ENCODE results near the gene TRPM3. TPM values are rescaled to one million over a fixed set of nuclear protein-coding genes. Genes with fewer than 3 reads are reported as not detected.

The TRPM3 gene
- total RNA-seq, 1 experiment from 2014 or later = not detected

- DNase-seq (ENCODE audit: low spot score) = peak; percentile 46
- in situ Hi-C loops (cut with HindIII; ENCODE audit: low sequenced_read_pairs) = no loop called here
Observed at GRCh38 chr9:70868661-70869652, 252.5 kb downstream of the TRPM3 start.

- DNase-seq (ENCODE audit: low spot score) = no peak
Observed at GRCh38 chr9:70868041-70868440, 253.4 kb downstream of the TRPM3 start.

GRCh38 chr9:70865471-70865870, 255.9 kb downstream of the TRPM3 start:
- in situ Hi-C loops (cut with HindIII; ENCODE audit: low sequenced_read_pairs) = no loop called here
- no peak for DNase-seq (ENCODE audit: low spot score)

More at GRCh38 chr9:70868041-70868440, 253.4 kb downstream of the TRPM3 start:
- in situ Hi-C loops (cut with HindIII; ENCODE audit: low sequenced_read_pairs) = no loop called here

GRCh38 chr9:70861797-70862196, 259.6 kb downstream of the TRPM3 start:
- in situ Hi-C loops (cut with HindIII; ENCODE audit: low sequenced_read_pairs) = no loop called here
- no peak for DNase-seq (ENCODE audit: low spot score)

- in situ Hi-C loops (cut with HindIII; ENCODE audit: low sequenced_read_pairs) = no loop called here
- no peak for DNase-seq (ENCODE audit: low spot score)
Observed at GRCh38 chr9:70861376-70861775, 260.0 kb downstream of the TRPM3 start.

- no peak for DNase-seq (ENCODE audit: low spot score)
- in situ Hi-C loops (cut with HindIII; ENCODE audit: low sequenced_read_pairs) = no loop called here
Observed at GRCh38 chr9:70859694-70860093, 261.7 kb downstream of the TRPM3 start.

GRCh38 chr9:70856411-70856810, 265.0 kb downstream of the TRPM3 start:
- DNase-seq (ENCODE audit: low spot score) = no peak
- in situ Hi-C loops (cut with HindIII; ENCODE audit: low sequenced_read_pairs) = no loop called here

GRCh38 chr9:70852711-70853240, 268.6 kb downstream of the TRPM3 start:
- in situ Hi-C loops (cut with HindIII; ENCODE audit: low sequenced_read_pairs) = no loop called here
- no peak for DNase-seq (ENCODE audit: low spot score)

GRCh38 chr9:70840266-70840665, 281.2 kb downstream of the TRPM3 start:
- in situ Hi-C loops (cut with HindIII; ENCODE audit: low sequenced_read_pairs) = no loop called here

GRCh38 chr9:70835323-70835722, 286.1 kb downstream of the TRPM3 start:
- in situ Hi-C loops (cut with HindIII; ENCODE audit: low sequenced_read_pairs) = no loop called here
- no peak for DNase-seq (ENCODE audit: low spot score)

More at GRCh38 chr9:70840266-70840665, 281.2 kb downstream of the TRPM3 start:
- no peak for DNase-seq (ENCODE audit: low spot score)

GRCh38 chr9:70832492-70832891, 288.9 kb downstream of the TRPM3 start:
- in situ Hi-C loops (cut with HindIII; ENCODE audit: low sequenced_read_pairs) = no loop called here
- no peak for DNase-seq (ENCODE audit: low spot score)

- in situ Hi-C loops (cut with HindIII; ENCODE audit: low sequenced_read_pairs) = no loop called here
- DNase-seq (ENCODE audit: low spot score) = no peak
Observed at GRCh38 chr9:70830618-70831017, 290.8 kb downstream of the TRPM3 start.

- in situ Hi-C loops (cut with HindIII; ENCODE audit: low sequenced_read_pairs) = no loop called here
- DNase-seq (ENCODE audit: low spot score) = no peak
Observed at GRCh38 chr9:70829591-70830265, 291.7 kb downstream of the TRPM3 start.

- in situ Hi-C loops (cut with HindIII; ENCODE audit: low sequenced_read_pairs) = no loop called here
Observed at GRCh38 chr9:70826562-70826961, 294.9 kb downstream of the TRPM3 start.

GRCh38 chr9:70823284-70823683, 298.1 kb downstream of the TRPM3 start:
- in situ Hi-C loops (cut with HindIII; ENCODE audit: low sequenced_read_pairs) = no loop called here

More at GRCh38 chr9:70826562-70826961, 294.9 kb downstream of the TRPM3 start:
- no peak for DNase-seq (ENCODE audit: low spot score)

GRCh38 chr9:70817311-70817710, 304.1 kb downstream of the TRPM3 start:
- in situ Hi-C loops (cut with HindIII; ENCODE audit: low sequenced_read_pairs) = no loop called here

More at GRCh38 chr9:70823284-70823683, 298.1 kb downstream of the TRPM3 start:
- DNase-seq (ENCODE audit: low spot score) = no peak

GRCh38 chr9:70816891-70817290, 304.5 kb downstream of the TRPM3 start:
- peak; percentile 67 for DNase-seq (ENCODE audit: low spot score)
- in situ Hi-C loops (cut with HindIII; ENCODE audit: low sequenced_read_pairs) = no loop called here

More at GRCh38 chr9:70817311-70817710, 304.1 kb downstream of the TRPM3 start:
- no peak for DNase-seq (ENCODE audit: low spot score)

GRCh38 chr9:70816316-70816715, 305.1 kb downstream of the TRPM3 start:
- DNase-seq (ENCODE audit: low spot score) = peak; percentile 67

GRCh38 chr9:70814597-70814996, 306.8 kb downstream of the TRPM3 start:
- DNase-seq (ENCODE audit: low spot score) = no peak
- in situ Hi-C loops (cut with HindIII; ENCODE audit: low sequenced_read_pairs) = no loop called here

More at GRCh38 chr9:70816316-70816715, 305.1 kb downstream of the TRPM3 start:
- in situ Hi-C loops (cut with HindIII; ENCODE audit: low sequenced_read_pairs) = no loop called here

- in situ Hi-C loops (cut with HindIII; ENCODE audit: low sequenced_read_pairs) = no loop called here
- no peak for DNase-seq (ENCODE audit: low spot score)
Observed at GRCh38 chr9:70813141-70813540, 308.3 kb downstream of the TRPM3 start.

Data from G401 (cell line).